ENCODE measurements around the gene GATB.

GRCh38 chr4:151711646-151712045, 49.2 kb downstream of the GATB start:
- no peak for TF ChIP-seq CTCF (IDR thresholded peaks at IDR 0.05; ENCODE audit: insufficient read depth, low read length, poor library complexity, severe bottlenecking)
- TF ChIP-seq EZH2phosphoT487 (conservative IDR thresholded peaks at IDR 0.05; ENCODE audit: low read length) = no peak

Measured in SU-DHL-6 (cell line).